WTC11 (cell line): ENCODE results near the gene SPRR5. TPM values are rescaled to one million over a fixed set of nuclear protein-coding genes. Genes with fewer than 3 reads are reported as not detected.
A peak's percentile ranks its signal among the peaks of the same experiment; 100 is the strongest.

Experiments used
- ATAC-seq: fragments of 200-7000 bp; cut with Tn5 transposase; 2 replicates; pipeline ENCODE4 v1.10.0; 2021; ENCODE audit warnings: mild to moderate bottlenecking, moderate library complexity
- CTCF ChIA-PET: fragments of 300-600 bp; sonication (Branson Sonifier 250); formaldehyde crosslinking; loops from one replicate; lab custom pipeline; 2021; ENCODE audit warnings: antibody characterized with exemption; lab: Charles Lee
- POLR2A ChIA-PET: fragments of 350-600 bp; sonication (Branson Sonifier 250); formaldehyde crosslinking; loops from one replicate; lab custom pipeline; 2021; ENCODE audit warnings: antibody characterized with exemption; lab: Charles Lee
- DNase-seq: peaks from one replicate; pipeline ENCODE4 v3.0.0; 2021; ENCODE audit warnings: low spot score
- H3K27ac Mint-ChIP-seq: 2 replicates; pipeline ENCODE4 v1.8.0; 2021; ENCODE audit warnings: mixed read lengths
- H3K27me3 Mint-ChIP-seq: 2 replicates; pipeline ENCODE4 v1.8.0; 2021; ENCODE audit warnings: low read depth, mild to moderate bottlenecking, moderate library complexity, mixed read lengths
- H3K36me3 Mint-ChIP-seq: 2 replicates; pipeline ENCODE4 v1.8.0; 2021; ENCODE audit warnings: mixed read lengths
- H3K4me1 Mint-ChIP-seq: 2 replicates; pipeline ENCODE4 v1.8.0; 2022; ENCODE audit warnings: mixed read lengths
- H3K4me3 Mint-ChIP-seq: 2 replicates; pipeline ENCODE4 v1.8.0; 2021; ENCODE audit warnings: mild to moderate bottlenecking, moderate library complexity, mixed read lengths
- H3K9me3 Mint-ChIP-seq: 2 replicates; pipeline ENCODE4 v1.8.0; 2021; ENCODE audit warnings: mixed read lengths
- ATF1 ChIP-seq: sonication (generic); formaldehyde crosslinking; IDR thresholded peaks from 2 replicates; pipeline ENCODE4 v1.8.1; 2023; ENCODE audit warnings: mild to moderate bottlenecking, moderate library complexity, missing genetic modification reagents
- CREB1 ChIP-seq: sonication (generic); formaldehyde crosslinking; IDR thresholded peaks from 2 replicates; pipeline ENCODE4 v1.8.0; 2023; ENCODE audit warnings: mild to moderate bottlenecking, missing genetic modification reagents
- ELF4 ChIP-seq: sonication (generic); formaldehyde crosslinking; IDR thresholded peaks from 2 replicates; pipeline ENCODE4 v1.8.1; 2022; ENCODE audit warnings: low read depth, mild to moderate bottlenecking, moderate library complexity, missing genetic modification reagents
- EMX1 ChIP-seq: fragments of 250-450 bp; sonication (Bioruptor Pico); IDR thresholded peaks from 2 replicates; pipeline ENCODE4 v1.8.0; 2021; ENCODE audit warnings: mild to moderate bottlenecking
- ESRRA ChIP-seq: sonication (generic); formaldehyde crosslinking; IDR thresholded peaks from 2 replicates; pipeline ENCODE4 v1.8.1; 2022; ENCODE audit warnings: mild to moderate bottlenecking, missing genetic modification reagents, borderline replicate concordance
- FOXP1 ChIP-seq: sonication (generic); formaldehyde crosslinking; IDR thresholded peaks from 2 replicates; pipeline ENCODE4 v1.8.0; 2022; ENCODE audit warnings: missing genetic modification reagents, mild to moderate bottlenecking, moderate library complexity, borderline replicate concordance
- GABPB1 ChIP-seq: sonication (generic); formaldehyde crosslinking; IDR thresholded peaks from 2 replicates; pipeline ENCODE4 v1.8.1; 2023; ENCODE audit warnings: mild to moderate bottlenecking, missing genetic modification reagents
- GRHL2 ChIP-seq: fragments of 250-450 bp; sonication (Bioruptor Pico); IDR thresholded peaks from 2 replicates; pipeline ENCODE4 v1.8.0; 2022; ENCODE audit warnings: mild to moderate bottlenecking, moderate library complexity; ENCODE audit not compliant: insufficient replicate concordance, severe bottlenecking
- JUN ChIP-seq: sonication (generic); formaldehyde crosslinking; IDR thresholded peaks from 2 replicates; pipeline ENCODE4 v1.8.0; 2023; ENCODE audit warnings: mild to moderate bottlenecking, missing genetic modification reagents
- MXD4 ChIP-seq: fragments of 250-450 bp; sonication (Bioruptor Pico); IDR thresholded peaks from 2 replicates; pipeline ENCODE4 v1.8.0; 2021; ENCODE audit warnings: mild to moderate bottlenecking, moderate library complexity, borderline replicate concordance
- NFYB ChIP-seq: sonication (generic); formaldehyde crosslinking; conservative IDR thresholded peaks from 2 replicates; pipeline ENCODE4 v1.8.0; 2022; ENCODE audit warnings: low read depth, missing genetic modification reagents
- OVOL2 ChIP-seq: fragments of 250-450 bp; sonication (Bioruptor Pico); IDR thresholded peaks from 2 replicates; pipeline ENCODE4 v1.9.0; 2021; ENCODE audit warnings: mild to moderate bottlenecking, borderline replicate concordance
- SMAD4 ChIP-seq: sonication (generic); formaldehyde crosslinking; IDR thresholded peaks from 2 replicates; pipeline ENCODE4 v1.8.0; 2022; ENCODE audit warnings: mild to moderate bottlenecking, missing genetic modification reagents
- TCF7 ChIP-seq: sonication (generic); formaldehyde crosslinking; IDR thresholded peaks from 2 replicates; pipeline ENCODE4 v1.8.0; 2022; ENCODE audit warnings: mild to moderate bottlenecking, low read depth, missing genetic modification reagents, moderate library complexity
- ZNF396 ChIP-seq: fragments of 250-450 bp; sonication (Bioruptor Pico); IDR thresholded peaks from 2 replicates; pipeline ENCODE4 v1.8.0; 2021; ENCODE audit warnings: mild to moderate bottlenecking, moderate library complexity, borderline replicate concordance
- total RNA-seq: library from RNA; stranded (reverse); gene quantifications from 3 replicates; pipeline ENCODE4 v1.2.3, GENCODE V29; 2021
- TF ChIP-seq, protein P1 (sequence below): sonication (generic); formaldehyde crosslinking; IDR thresholded peaks from 2 replicates; pipeline ENCODE4 v1.8.1; 2023; ENCODE audit warnings: mild to moderate bottlenecking, missing genetic modification reagents
- TF ChIP-seq, protein P2 (sequence below): sonication (generic); formaldehyde crosslinking; IDR thresholded peaks from 2 replicates; pipeline ENCODE4 v1.8.1; 2023; ENCODE audit warnings: mild to moderate bottlenecking, missing genetic modification reagents, moderate library complexity
- TF ChIP-seq, protein P3 (sequence below): sonication (generic); formaldehyde crosslinking; IDR thresholded peaks from 2 replicates; pipeline ENCODE4 v1.8.1; 2022; ENCODE audit warnings: missing genetic modification reagents, borderline replicate concordance
- TF ChIP-seq, protein P4 (sequence below): sonication (generic); formaldehyde crosslinking; IDR thresholded peaks from 2 replicates; pipeline ENCODE4 v1.8.1; 2022; ENCODE audit warnings: low read depth, mild to moderate bottlenecking, moderate library complexity, missing genetic modification reagents, borderline replicate concordance
- TF ChIP-seq, protein P5 (sequence below): sonication (generic); formaldehyde crosslinking; IDR thresholded peaks from 2 replicates; pipeline ENCODE4 v1.8.1; 2022; ENCODE audit warnings: low read depth, missing genetic modification reagents, borderline replicate concordance
- TF ChIP-seq, protein P6 (sequence below): fragments of 250-450 bp; sonication (Bioruptor Pico); IDR thresholded peaks from 2 replicates; pipeline ENCODE4 v2.1.2; 2022; ENCODE audit warnings: mild to moderate bottlenecking, moderate library complexity
- TF ChIP-seq, protein P7 (sequence below): sonication (generic); formaldehyde crosslinking; IDR thresholded peaks from 2 replicates; pipeline ENCODE4 v1.8.1; 2022; ENCODE audit warnings: mild to moderate bottlenecking, missing genetic modification reagents, moderate library complexity, borderline replicate concordance
- TF ChIP-seq, protein P8 (sequence below): fragments of 250-450 bp; sonication (Bioruptor Pico); IDR thresholded peaks from 2 replicates; pipeline ENCODE4 v1.9.0; 2021; ENCODE audit warnings: mild to moderate bottlenecking

SPRR5 gene
- total RNA-seq, 1 experiment from 2014 or later, result not detected

DNA sequence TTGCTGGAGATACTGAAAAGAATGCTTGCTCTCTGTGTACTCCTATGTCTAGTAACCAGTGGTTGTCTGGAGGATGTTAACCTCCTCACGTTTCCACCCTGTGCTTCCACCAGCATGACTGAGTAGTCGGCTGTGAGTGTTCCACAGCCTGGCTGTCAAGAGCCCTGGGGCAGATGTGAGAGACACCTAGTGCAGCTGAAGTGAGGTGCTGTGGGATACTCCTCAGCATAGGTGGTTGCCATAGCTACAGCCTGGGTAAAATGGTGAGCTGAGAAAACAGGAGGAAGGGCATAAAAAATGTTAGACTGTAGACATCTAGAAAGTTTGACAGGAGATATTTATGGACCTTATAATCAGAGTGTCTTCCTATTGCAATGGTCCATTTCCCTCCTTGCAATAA is 22.8 kb upstream of the SPRR5 start:
- H3K4me1 Mint-ChIP-seq, result no peaks in the 10 kb centered on the region
- DNase-seq, result no peak
- no peak for TF ChIP-seq ESRRA (CRISPR knock-in tag)
- no peak for TF ChIP-seq ELF4 (CRISPR knock-in tag)
- no peak for TF ChIP-seq FOXP1 (CRISPR knock-in tag)
- TF ChIP-seq, protein P1, sequence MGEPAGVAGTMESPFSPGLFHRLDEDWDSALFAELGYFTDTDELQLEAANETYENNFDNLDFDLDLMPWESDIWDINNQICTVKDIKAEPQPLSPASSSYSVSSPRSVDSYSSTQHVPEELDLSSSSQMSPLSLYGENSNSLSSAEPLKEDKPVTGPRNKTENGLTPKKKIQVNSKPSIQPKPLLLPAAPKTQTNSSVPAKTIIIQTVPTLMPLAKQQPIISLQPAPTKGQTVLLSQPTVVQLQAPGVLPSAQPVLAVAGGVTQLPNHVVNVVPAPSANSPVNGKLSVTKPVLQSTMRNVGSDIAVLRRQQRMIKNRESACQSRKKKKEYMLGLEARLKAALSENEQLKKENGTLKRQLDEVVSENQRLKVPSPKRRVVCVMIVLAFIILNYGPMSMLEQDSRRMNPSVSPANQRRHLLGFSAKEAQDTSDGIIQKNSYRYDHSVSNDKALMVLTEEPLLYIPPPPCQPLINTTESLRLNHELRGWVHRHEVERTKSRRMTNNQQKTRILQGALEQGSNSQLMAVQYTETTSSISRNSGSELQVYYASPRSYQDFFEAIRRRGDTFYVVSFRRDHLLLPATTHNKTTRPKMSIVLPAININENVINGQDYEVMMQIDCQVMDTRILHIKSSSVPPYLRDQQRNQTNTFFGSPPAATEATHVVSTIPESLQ (CRISPR knock-in tag), result no peak
- no peak for TF ChIP-seq GRHL2 (CRISPR knock-in tag)
- TF ChIP-seq, protein P2, sequence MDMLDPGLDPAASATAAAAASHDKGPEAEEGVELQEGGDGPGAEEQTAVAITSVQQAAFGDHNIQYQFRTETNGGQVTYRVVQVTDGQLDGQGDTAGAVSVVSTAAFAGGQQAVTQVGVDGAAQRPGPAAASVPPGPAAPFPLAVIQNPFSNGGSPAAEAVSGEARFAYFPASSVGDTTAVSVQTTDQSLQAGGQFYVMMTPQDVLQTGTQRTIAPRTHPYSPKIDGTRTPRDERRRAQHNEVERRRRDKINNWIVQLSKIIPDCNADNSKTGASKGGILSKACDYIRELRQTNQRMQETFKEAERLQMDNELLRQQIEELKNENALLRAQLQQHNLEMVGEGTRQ (CRISPR knock-in tag), result no peak
- TF ChIP-seq, protein P3, sequence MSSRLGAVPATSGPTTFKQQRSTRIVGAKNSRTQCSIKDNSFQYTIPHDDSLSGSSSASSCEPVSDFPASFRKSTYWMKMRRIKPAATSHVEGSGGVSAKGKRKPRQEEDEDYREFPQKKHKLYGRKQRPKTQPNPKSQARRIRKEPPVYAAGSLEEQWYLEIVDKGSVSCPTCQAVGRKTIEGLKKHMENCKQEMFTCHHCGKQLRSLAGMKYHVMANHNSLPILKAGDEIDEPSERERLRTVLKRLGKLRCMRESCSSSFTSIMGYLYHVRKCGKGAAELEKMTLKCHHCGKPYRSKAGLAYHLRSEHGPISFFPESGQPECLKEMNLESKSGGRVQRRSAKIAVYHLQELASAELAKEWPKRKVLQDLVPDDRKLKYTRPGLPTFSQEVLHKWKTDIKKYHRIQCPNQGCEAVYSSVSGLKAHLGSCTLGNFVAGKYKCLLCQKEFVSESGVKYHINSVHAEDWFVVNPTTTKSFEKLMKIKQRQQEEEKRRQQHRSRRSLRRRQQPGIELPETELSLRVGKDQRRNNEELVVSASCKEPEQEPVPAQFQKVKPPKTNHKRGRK, result no peak
- TF ChIP-seq, protein P4, sequence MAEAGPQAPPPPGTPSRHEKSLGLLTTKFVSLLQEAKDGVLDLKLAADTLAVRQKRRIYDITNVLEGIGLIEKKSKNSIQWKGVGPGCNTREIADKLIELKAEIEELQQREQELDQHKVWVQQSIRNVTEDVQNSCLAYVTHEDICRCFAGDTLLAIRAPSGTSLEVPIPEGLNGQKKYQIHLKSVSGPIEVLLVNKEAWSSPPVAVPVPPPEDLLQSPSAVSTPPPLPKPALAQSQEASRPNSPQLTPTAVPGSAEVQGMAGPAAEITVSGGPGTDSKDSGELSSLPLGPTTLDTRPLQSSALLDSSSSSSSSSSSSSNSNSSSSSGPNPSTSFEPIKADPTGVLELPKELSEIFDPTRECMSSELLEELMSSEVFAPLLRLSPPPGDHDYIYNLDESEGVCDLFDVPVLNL (CRISPR knock-in tag), result no peak
- TF ChIP-seq GABPB1 (CRISPR knock-in tag), result no peak
- no peak for TF ChIP-seq ATF1 (CRISPR knock-in tag)
- TF ChIP-seq, protein P5, sequence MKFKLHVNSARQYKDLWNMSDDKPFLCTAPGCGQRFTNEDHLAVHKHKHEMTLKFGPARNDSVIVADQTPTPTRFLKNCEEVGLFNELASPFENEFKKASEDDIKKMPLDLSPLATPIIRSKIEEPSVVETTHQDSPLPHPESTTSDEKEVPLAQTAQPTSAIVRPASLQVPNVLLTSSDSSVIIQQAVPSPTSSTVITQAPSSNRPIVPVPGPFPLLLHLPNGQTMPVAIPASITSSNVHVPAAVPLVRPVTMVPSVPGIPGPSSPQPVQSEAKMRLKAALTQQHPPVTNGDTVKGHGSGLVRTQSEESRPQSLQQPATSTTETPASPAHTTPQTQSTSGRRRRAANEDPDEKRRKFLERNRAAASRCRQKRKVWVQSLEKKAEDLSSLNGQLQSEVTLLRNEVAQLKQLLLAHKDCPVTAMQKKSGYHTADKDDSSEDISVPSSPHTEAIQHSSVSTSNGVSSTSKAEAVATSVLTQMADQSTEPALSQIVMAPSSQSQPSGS (CRISPR knock-in tag), result no peak
- TF ChIP-seq CREB1 (CRISPR knock-in tag), result no peak
- no peak for TF ChIP-seq ZNF396 (CRISPR knock-in tag)
- no peak for TF ChIP-seq EMX1 (CRISPR knock-in tag)
- TF ChIP-seq, protein P6, sequence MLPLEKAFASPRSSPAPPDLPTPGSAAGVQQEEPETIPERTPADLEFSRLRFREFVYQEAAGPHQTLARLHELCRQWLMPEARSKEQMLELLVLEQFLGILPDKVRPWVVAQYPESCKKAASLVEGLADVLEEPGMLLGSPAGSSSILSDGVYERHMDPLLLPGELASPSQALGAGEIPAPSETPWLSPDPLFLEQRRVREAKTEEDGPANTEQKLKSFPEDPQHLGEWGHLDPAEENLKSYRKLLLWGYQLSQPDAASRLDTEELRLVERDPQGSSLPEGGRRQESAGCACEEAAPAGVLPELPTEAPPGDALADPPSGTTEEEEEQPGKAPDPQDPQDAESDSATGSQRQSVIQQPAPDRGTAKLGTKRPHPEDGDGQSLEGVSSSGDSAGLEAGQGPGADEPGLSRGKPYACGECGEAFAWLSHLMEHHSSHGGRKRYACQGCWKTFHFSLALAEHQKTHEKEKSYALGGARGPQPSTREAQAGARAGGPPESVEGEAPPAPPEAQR (CRISPR knock-in tag), result no peak
- TF ChIP-seq SMAD4 (CRISPR knock-in tag), result no peak
- ChIA-PET CTCF (interaction anchor here (1.5 to 2.4 kb wide), 2 partner anchors 53 to 269 kb away, joined by 5 to 10 read pairs; no protein-coding TSS in a partner anchor), POLR2A (no interaction called here)
- no peaks in the 10 kb centered on the region for H3K27me3 Mint-ChIP-seq
- H3K4me3 Mint-ChIP-seq, result no peak overlapping the region
- peaks cover 22% of the 10 kb centered on the region for H3K36me3 Mint-ChIP-seq
- H3K27ac Mint-ChIP-seq, result no peak overlapping the region
- peaks cover 29% of the 10 kb centered on the region for H3K9me3 Mint-ChIP-seq
- no peak for ATAC-seq

DNA sequence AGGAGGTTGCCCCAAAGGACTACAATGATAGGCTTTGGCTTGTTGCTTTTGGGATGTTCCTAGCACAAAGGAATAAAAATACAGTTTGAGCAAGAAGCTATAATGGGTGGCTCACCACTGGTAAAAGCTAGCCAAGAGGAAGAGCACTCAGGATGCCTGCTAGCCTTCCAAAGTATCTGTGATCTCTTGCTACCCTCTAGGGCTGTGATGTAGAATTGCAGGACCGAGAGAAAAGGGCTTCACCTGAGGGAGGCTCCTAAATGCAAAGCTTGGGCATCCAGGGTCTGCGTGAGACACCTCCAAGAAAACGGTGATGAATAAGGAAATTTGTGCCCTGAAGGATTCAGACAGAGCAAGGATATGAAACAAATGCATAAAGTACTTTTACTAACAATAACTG is 20.9 kb upstream of the SPRR5 start:
- POLR2A ChIA-PET, result no interaction called here
- ATAC-seq (peak; percentile 34; the same call in 1 of the 2 replicates), DNase-seq (no peak)
- Mint-ChIP-seq H3K36me3 (peaks cover 22% of the 10 kb centered on the region), H3K4me3 (no peak overlapping the region), H3K27me3 (no peaks in the 10 kb centered on the region), H3K9me3 (peaks cover 38% of the 10 kb centered on the region), H3K27ac (no peak overlapping the region), H3K4me1 (no peaks in the 10 kb centered on the region)
- CTCF ChIA-PET, result interaction anchor here (0.6 to 2.3 kb wide), 13 partner anchors 8 to 468 kb away, joined by 3 to 24 read pairs (median 3); partner anchors contain the start of gene SMCP
- TF ChIP-seq, protein P7, sequence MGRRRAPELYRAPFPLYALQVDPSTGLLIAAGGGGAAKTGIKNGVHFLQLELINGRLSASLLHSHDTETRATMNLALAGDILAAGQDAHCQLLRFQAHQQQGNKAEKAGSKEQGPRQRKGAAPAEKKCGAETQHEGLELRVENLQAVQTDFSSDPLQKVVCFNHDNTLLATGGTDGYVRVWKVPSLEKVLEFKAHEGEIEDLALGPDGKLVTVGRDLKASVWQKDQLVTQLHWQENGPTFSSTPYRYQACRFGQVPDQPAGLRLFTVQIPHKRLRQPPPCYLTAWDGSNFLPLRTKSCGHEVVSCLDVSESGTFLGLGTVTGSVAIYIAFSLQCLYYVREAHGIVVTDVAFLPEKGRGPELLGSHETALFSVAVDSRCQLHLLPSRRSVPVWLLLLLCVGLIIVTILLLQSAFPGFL (CRISPR knock-in tag), result no peak
- TF ChIP-seq MXD4 (no peak), TCF7 (no peak), NFYB (CRISPR knock-in tag) (no peak), JUN (CRISPR knock-in tag) (no peak), OVOL2 (no peak)
- TF ChIP-seq, protein P8, sequence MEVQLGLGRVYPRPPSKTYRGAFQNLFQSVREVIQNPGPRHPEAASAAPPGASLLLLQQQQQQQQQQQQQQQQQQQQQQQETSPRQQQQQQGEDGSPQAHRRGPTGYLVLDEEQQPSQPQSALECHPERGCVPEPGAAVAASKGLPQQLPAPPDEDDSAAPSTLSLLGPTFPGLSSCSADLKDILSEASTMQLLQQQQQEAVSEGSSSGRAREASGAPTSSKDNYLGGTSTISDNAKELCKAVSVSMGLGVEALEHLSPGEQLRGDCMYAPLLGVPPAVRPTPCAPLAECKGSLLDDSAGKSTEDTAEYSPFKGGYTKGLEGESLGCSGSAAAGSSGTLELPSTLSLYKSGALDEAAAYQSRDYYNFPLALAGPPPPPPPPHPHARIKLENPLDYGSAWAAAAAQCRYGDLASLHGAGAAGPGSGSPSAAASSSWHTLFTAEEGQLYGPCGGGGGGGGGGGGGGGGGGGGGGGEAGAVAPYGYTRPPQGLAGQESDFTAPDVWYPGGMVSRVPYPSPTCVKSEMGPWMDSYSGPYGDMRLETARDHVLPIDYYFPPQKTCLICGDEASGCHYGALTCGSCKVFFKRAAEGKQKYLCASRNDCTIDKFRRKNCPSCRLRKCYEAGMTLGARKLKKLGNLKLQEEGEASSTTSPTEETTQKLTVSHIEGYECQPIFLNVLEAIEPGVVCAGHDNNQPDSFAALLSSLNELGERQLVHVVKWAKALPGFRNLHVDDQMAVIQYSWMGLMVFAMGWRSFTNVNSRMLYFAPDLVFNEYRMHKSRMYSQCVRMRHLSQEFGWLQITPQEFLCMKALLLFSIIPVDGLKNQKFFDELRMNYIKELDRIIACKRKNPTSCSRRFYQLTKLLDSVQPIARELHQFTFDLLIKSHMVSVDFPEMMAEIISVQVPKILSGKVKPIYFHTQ (CRISPR knock-in tag), result no peak
